Caki2 (cell line): ENCODE measurements around the gene ANKRD9. TPM values are rescaled to one million over a fixed set of nuclear protein-coding genes. Genes with fewer than 3 reads are reported as not detected.

ENCODE experiments used
- DNase-seq: peaks from one replicate; pipeline ENCODE4 v3.0.0-alpha.2; 2015; ENCODE audit warnings: low read depth
- in situ Hi-C: cut with HindIII; loops from 2 replicates; pipeline ENCODE4 v1.10.0; 2016; ENCODE audit warnings: low sequenced_read_pairs, low pct_unique_long_range_greater_than_20kb, mixed read lengths
- total RNA-seq: library from RNA; depleted of rRNA; stranded (reverse); fragments of >200 nt; shearing (Covaris generic); gene quantifications from 2 replicates; pipeline ENCODE4 v1.2.3, GENCODE V29; 2014; ENCODE audit warnings: low replicate concordance

Gene ANKRD9
- total RNA-seq, 1 experiment from 2014 or later: 27.5 TPM

- peak; percentile 66 for DNase-seq
- in situ Hi-C loops: no loop called here
Measured at GRCh38 chr14:102516531-102517391, 7.2 kb upstream of the ANKRD9 start.

DNA sequence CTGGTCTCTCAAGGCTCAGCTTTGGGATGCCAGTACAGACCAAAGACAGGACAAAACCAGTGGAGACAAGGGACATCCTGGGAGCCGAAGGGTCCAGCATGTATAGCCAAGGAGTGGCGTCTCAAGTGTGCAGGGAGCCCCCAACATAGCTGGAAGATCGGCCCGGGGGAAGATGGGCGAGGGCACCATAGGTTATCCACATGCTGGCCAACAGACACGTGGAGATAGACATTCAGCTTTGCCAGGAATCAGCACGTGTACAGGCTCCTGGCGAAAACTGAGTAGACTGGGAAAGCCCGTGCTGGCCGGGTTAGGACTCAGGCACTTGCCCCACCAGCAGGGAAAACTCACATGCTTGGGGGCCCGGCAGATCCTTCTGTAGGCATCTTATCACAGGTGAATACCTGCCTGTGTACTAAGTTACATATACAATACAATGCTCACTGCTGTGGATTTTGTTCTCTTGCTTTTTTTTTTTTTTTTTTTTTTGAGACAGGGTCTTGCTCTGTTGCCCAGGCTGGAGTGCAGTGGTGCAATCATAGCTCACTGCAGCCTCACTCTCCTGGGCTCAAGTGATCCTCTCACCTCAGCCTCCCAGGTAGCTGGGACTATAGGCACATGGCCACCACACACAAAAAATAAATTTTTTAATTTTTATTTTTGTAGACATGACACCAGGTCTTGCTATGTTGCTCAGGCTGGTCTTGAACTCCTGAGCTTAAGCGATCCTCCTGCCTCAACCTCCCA is 5.6 kb upstream of the ANKRD9 start:
- in situ Hi-C loops: no loop called here
- no peak for DNase-seq

DNA sequence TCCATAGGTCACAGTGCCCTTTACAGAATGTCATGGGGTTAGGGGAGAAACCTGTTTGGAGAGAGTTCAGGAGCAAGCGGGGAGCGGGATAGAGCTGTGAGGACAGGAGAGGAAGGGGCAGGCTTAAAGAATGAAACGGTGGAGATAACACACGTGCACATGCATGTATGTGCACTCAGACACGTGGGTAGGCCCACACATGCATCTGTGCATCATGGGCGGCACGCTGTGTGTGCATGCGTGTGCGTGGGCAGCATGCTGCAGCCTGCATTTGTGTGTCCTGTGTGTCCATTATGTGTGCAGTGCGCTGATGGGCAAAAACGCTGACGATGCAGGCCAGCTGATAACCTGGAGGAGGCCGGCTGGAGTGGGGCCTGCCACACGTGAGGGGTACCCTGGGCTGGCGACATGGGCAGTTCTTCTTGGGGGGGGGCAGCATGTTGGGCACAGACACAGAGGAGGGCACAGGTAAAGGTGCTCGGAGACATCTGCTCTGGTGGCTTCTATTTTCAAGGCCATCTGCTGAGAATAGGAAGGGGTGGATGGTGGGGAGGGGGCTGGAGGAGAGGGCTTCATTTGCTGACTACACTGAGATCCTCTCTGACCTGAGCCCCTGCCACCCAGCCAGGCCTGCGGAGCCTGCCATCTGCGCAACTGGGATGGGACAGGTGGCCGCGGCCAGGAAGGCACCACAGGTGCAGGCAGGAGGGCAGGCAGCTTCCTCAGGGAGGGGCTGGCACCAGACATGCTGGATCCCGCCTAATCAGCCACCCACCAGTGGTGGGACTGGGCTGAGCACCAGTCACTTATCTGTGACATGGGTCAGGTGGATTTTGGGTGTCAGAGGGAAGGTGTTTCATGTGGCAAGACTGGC is 4.6 kb upstream of the ANKRD9 start:
- no peak for DNase-seq
- in situ Hi-C loops: no loop called here

- no peak for DNase-seq
- in situ Hi-C loops: no loop called here
Measured at GRCh38 chr14:102512793-102513300, 3.3 kb upstream of the ANKRD9 start.

- in situ Hi-C loops: no loop called here
- no peak for DNase-seq
Measured at GRCh38 chr14:102511538-102511937, 2.0 kb upstream of the ANKRD9 start.

GRCh38 chr14:102510616-102511520 is 1.3 kb upstream of the ANKRD9 start:
- in situ Hi-C loops: no loop called here
- no peak for DNase-seq

GRCh38 chr14:102508774-102509745 is 516 bp downstream of the ANKRD9 start:
- in situ Hi-C loops: no loop called here
- no peak for DNase-seq

DNA sequence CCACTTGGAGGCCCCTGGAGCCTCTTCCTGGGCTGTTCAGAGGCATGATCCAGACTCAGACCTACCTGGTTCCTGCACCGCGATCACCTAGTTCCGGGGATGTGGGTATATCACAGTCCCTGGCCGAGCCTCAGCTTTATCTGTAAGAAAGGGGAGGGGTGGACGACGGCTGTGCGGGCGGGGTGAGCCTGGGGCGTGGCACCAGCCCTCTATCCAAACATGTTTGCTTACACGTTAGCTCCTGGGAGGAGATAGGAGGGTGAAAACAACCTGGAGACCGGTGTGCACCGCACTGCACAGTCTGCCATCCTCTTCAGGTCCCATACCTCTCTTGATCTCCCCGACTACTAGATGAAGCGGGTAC is 1.2 kb downstream of the ANKRD9 start:
- in situ Hi-C loops: no loop called here
- DNase-seq: no peak

GRCh38 chr14:102507857-102508312 is 1.7 kb downstream of the ANKRD9 start:
- DNase-seq: no peak
- in situ Hi-C loops: no loop called here

DNA sequence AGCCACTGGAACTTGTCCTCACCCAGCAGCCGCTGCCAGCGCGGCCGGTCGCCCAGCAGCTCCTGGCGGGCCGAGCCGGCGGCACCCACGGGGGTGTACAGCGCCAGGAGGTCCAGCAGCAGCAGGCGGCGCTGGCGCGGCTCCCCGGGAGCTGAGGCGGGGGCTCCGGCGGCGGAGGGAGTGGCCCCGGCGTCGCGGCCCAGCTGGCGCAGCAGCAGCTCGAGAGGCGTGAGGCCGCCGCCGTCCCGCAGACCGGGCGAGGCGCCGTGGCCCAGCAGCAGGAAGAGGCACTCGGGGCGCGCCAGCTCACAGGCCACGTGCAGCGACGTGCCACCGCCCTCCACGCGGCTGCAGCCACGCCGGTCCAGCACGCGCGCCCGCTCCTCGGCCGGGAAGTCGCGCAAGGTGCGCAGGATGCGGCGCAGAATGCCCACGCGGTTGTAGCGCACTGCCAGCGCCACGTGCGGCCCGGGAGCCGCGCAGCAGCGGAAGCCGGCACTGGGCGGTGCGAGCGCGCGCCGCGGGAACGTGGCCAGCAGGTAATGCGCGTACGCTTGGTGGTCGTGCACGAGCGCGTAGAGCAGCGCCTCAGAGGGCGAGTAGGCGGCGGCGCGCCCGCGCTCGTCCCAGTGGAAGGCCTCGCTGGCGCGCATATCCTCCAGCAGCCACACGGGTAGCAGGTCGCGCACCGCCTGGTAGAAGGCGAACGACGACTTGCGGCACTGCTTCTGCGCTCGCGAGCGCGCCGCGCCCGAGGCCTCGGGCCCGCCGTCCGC is 2.3 kb downstream of the ANKRD9 start:
- in situ Hi-C loops: no loop called here

DNA sequence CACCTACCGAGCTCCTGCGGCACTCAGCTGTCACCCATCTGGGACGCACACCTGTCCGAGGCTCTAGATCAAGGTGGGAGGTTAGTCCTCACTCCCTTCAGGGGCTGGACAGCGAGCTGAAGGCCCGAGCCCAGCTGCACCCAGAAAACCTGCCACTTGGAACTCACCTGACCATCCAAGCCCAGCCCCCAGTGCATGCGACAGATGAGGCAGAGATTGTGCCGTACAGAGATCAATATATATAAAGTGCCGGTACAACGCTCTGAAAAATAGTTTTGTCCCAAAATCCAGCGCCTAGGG is 3.0 kb downstream of the ANKRD9 start:
- in situ Hi-C loops: no loop called here
- no peak for DNase-seq

More for the DNA sequence above, 2.3 kb downstream of the ANKRD9 start:
- no peak for DNase-seq

DNA sequence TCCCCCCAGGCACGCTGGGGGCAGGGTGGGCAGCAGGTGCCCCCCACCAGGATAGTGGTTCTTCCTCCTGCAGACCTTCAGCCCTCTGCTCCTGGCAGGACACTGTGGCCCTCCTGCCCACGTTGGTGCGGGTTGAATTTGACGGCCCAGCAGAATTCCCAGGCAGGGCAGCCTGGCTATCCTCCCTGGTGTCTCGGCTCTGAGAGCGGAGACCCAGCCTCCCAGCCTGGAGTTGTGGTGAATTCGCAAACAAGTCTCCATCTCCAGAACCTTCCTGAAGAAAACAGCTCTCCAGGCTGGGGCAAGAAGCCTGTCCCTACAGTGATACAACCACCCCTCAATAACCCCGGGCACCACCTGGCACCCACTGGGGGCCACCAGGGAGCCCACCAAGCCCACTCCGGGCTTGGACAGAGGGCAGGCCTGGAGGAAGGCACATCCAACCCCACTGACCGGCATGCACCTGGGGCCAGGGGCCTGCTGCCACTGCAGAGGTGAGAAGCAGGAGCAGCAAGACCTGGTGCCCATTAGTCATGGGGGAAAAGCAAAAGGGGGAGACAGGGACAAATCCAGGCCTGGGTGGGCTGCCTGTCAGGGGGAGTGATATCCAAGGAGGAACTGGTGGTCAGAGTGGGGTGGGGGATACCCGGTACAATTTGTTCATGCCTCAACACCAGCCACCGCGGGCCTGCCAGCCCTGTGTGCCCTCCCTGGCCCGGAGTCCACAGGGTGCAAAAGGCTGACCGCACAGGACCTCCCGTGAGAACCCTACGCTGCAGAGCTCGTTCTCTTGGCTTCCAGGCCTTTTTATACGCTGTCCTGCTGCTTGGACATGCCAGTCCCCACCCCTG is 3.6 kb downstream of the ANKRD9 start:
- no peak for DNase-seq
- in situ Hi-C loops: no loop called here

DNA sequence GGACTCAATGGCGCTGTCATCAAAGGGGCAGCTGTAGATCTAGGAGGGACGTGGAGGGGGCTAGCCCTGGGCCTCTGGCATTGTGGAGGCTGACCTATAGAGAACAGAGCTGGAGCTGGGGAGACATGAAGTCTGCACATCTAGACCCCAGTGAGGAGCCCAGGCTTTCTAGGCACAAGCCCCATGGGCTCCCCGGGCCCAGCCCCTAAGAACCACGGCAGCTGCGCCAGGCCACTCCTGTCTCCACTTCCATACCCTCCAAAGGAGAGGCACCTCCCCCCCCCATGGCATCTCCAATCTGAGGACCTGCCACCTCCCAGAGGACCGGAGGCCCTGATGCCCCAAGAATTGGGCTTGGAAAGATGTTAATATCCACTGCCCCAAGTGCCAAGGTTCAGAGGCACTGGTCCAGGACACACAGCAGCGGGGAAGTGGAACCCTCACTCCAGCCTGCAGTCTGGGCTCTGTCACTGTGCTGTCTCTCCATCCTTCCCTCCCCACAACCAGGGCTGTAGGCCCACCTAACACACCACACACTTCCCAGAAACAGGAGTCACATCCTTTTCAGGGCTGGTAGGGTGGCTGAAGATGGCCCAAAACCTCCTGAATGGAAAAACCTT is 4.5 kb downstream of the ANKRD9 start:
- no peak for DNase-seq

DNA sequence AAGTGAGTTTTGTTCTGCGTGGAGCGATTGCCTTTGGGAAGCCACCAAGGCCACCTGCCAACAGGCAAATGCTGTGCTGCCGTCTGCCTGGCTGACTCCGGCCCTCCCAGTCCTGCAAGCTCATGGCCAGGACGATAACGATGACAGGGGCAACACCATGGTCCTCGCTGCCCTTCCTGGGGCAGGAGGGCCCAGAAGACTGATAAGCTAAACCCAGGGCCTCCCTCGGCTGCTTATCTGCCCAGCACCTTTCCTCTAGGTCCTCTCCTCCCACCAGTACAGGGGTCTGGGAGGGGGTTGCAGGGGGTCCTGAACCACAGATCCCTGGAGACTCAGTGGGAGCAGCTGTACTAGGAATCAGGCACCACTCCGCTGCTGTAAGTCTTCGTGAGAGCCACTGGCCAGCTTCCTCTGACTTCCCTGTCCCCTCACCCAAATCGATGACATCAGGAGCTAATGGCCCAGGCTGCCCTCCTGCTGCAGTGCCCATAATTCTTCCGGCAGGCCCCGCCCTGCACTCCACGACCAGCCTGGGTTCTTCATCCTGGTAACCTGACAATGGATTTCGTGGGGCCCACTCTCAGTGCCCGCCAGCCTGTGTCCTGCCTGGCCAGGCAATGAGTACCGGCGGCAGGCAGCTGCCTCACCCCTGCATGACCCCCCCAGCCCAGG is 5.1 kb downstream of the ANKRD9 start:
- in situ Hi-C loops: no loop called here
- DNase-seq: no peak

More for the DNA sequence above, 4.5 kb downstream of the ANKRD9 start:
- in situ Hi-C loops: no loop called here
